Upper lobe of left lung (tissue), 6 donors: ENCODE results near the gene ACTRT3. TPM values are rescaled to one million over a fixed set of nuclear protein-coding genes. Genes with fewer than 3 reads are reported as not detected.

ENCODE experiments used
- ATAC-seq, 2 donors: fragments of 200-7000 bp; cut with Tn5 transposase; one replicate each; pipeline ENCODE4 v1.9.1; 2022; ENCODE audit warnings: mild to moderate bottlenecking in 2 of 2, moderate library complexity in 2 of 2; ENCODE audit not compliant: low FRiP score in 2 of 2
- DNase-seq, 2 donors: peaks; one replicate each; pipeline ENCODE4 v3.0.0-alpha.2; 2019 to 2020
- H3K27ac ChIP-seq, 4 donors: fragments of 200-600 bp; sonication (generic); one replicate each; pipeline ENCODE4 v1.5.1; 2016 to 2019
- H3K27me3 ChIP-seq, 4 donors: fragments of 200-600 bp; sonication (generic); one replicate each; pipeline ENCODE4 v1.5.1; 2017 to 2019
- H3K36me3 ChIP-seq, 4 donors: fragments of 200-600 bp; sonication (generic); one replicate each; pipeline ENCODE4 v1.5.1; 2016 to 2019
- H3K4me1 ChIP-seq, 4 donors: fragments of 200-600 bp; sonication (generic); one replicate each; pipeline ENCODE4 v1.5.1; 2018 to 2019
- H3K4me3 ChIP-seq, 4 donors: fragments of 200-600 bp; sonication (generic); one replicate each; pipeline ENCODE4 v1.5.1; 2017 to 2019; ENCODE audit warnings: mild to moderate bottlenecking in 2 of 4, moderate library complexity in 1 of 4
- H3K9me3 ChIP-seq, 4 donors: fragments of 200-600 bp; sonication (generic); one replicate each; pipeline ENCODE4 v1.5.1; 2018 to 2019
- CTCF ChIP-seq, 6 experiments: fragments of 450-650 bp in 4 of 6; fragments of 200-600 bp in 2 of 6; sonication (generic) in 2 of 6; IDR thresholded peaks; one replicate each; pipeline ENCODE4 v1.5.1; 2016 to 2019; ENCODE audit warnings: antibody characterized with exemption in 6 of 6
- EP300 ChIP-seq, 4 donors: sonication (generic); formaldehyde crosslinking; IDR thresholded peaks; one replicate each; pipeline ENCODE4 v1.5.1; 2017; ENCODE audit warnings: antibody characterized with exemption in 4 of 4, control low read depth in 2 of 4
- POLR2A ChIP-seq, 4 donors: fragments of 450-650 bp; IDR thresholded peaks; one replicate each; pipeline ENCODE4 v1.5.1; 2016 to 2017; ENCODE audit warnings: antibody characterized with exemption in 4 of 4, mild to moderate bottlenecking in 2 of 4
- POLR2AphosphoS5 ChIP-seq, 2 donors: sonication (generic); formaldehyde crosslinking; IDR thresholded peaks; one replicate each; pipeline ENCODE4 v1.5.1; 2017; ENCODE audit warnings: antibody characterized with exemption in 2 of 2
- WGBS, 2 donors: methylation state at CpG; one replicate each; pipeline ENCODE4 v1.1.5; 2017 to 2018; 5-methylcytosine and 5-hydroxymethylcytosine counted together
- total RNA-seq, 6 donors: library from RNA; depleted of rRNA in 4 of 6; stranded (reverse); fragments of >200 nt in 4 of 6; gene quantifications; one replicate each; pipeline versions ENCODE4 v1.1.0 to v1.2.1, GENCODE V29; 2016 to 2021
- donor health status: DM: no; HTN: no; CAD: no; lungs with moderate emphysema.
- donor health status: DM: no; HTN: yes; CAD: no; lungs with severe emphysema.

The ACTRT3 gene
- total RNA-seq, 6 donors from 2014 or later = 0.55 to 6.3 (median 1.7) TPM

- whole genome bisulfite sequencing, 2 donors = 69 to 95% methylated on average over 4 of the region's 4 CpGs
These were observed 8.5 kb upstream of the ACTRT3 start for GRCh38 chr3:169777822-169778221.

GRCh38 chr3:169774186-169774585 lies 4.8 kb upstream of the ACTRT3 start:
- 42 to 53% methylated on average over 5 of the region's 5 CpGs for WGBS, 2 donors
- Histone ChIP-seq H3K27me3 (no peaks in the 10 kb centered on the region), H3K4me3 (peak overlapping the region in 3 of 4 donors; percentile 69 to 78 (median 77)), H3K27ac (peak overlapping the region in 3 of 4 donors; percentile 98 to 100 (median 98)), H3K4me1 (peaks cover 15 to 27% (median 23%) of the 10 kb centered on the region in 4 donors), H3K36me3 (peaks cover 0 to 42% (median 16%) of the 10 kb centered on the region in 4 donors), H3K9me3 (no peaks in the 10 kb centered on the region)
- TF ChIP-seq EP300 (IDR thresholded peaks at IDR 0.05) = no peak
- no peak for TF ChIP-seq POLR2AphosphoS5 (IDR thresholded peaks at IDR 0.05)
- DNase-seq (no peak), ATAC-seq (no peak)

More at GRCh38 chr3:169777822-169778221, 8.5 kb upstream of the ACTRT3 start:
- Histone ChIP-seq H3K36me3 (peaks cover 27 to 78% (median 47%) of the 10 kb centered on the region in 4 donors), H3K9me3 (no peaks in the 10 kb centered on the region), H3K27ac (no peak overlapping the region), H3K4me1 (peaks cover 15 to 32% (median 23%) of the 10 kb centered on the region in 4 donors), H3K27me3 (no peaks in the 10 kb centered on the region), H3K4me3 (no peak overlapping the region)
- DNase-seq = no peak
- ATAC-seq = no peak
- TF ChIP-seq EP300 (IDR thresholded peaks at IDR 0.05) (no peak), POLR2AphosphoS5 (IDR thresholded peaks at IDR 0.05) (no peak), POLR2A (IDR thresholded peaks at IDR 0.05) (no peak), CTCF (IDR thresholded peaks at IDR 0.05) (no peak)

- ATAC-seq = peak; percentile 96 to 98
- WGBS, 2 donors = 1% methylated on average over 20 to 50 of the region's 61 CpGs
- TF ChIP-seq EP300 (IDR thresholded peaks at IDR 0.05) (peak in 1 of 4 donors; percentile 70), CTCF (IDR thresholded peaks at IDR 0.05) (peak in 2 of 6 experiments; percentile 6 to 18), POLR2AphosphoS5 (IDR thresholded peaks at IDR 0.05) (peak; percentile 100), POLR2A (IDR thresholded peaks at IDR 0.05) (peak; percentile 97 to 100 (median 99))
- Histone ChIP-seq H3K36me3 (peaks cover 0 to 31% (median 10%) of the 10 kb centered on the region in 4 donors), H3K27ac (peak within 1 kb of the TSS; percentile 98 to 100 (median 98)), H3K4me1 (peaks cover 15 to 27% (median 23%) of the 10 kb centered on the region in 4 donors), H3K9me3 (no peaks in the 10 kb centered on the region), H3K27me3 (no peaks in the 10 kb centered on the region), H3K4me3 (peak within 1 kb of the TSS; percentile 69 to 84 (median 78))
- DNase-seq = peak; percentile 93 to 96
These were observed 3.8 kb upstream of the ACTRT3 start, which contains the start of gene MYNN for GRCh38 chr3:169772897-169773816. Gene MYNN, plus strand, starts transcription at chr3:169773396. Its CDS starts 900 bp downstream, at chr3:169774296.

GRCh38 chr3:169772305-169772896 lies 3.0 kb upstream of the ACTRT3 start:
- Histone ChIP-seq H3K4me1 (peaks cover 15 to 27% (median 23%) of the 10 kb centered on the region in 4 donors), H3K4me3 (peak overlapping the region; percentile 69 to 84 (median 78)), H3K27me3 (no peaks in the 10 kb centered on the region), H3K9me3 (no peaks in the 10 kb centered on the region), H3K36me3 (peaks cover 0 to 25% (median 4%) of the 10 kb centered on the region in 4 donors), H3K27ac (peak overlapping the region; percentile 98 to 100 (median 98))
- no peak for TF ChIP-seq EP300 (IDR thresholded peaks at IDR 0.05)
- no peak for TF ChIP-seq POLR2AphosphoS5 (IDR thresholded peaks at IDR 0.05)
- no peak for TF ChIP-seq CTCF (IDR thresholded peaks at IDR 0.05)
- no peak for TF ChIP-seq POLR2A (IDR thresholded peaks at IDR 0.05)
- DNase-seq (peak in 1 of 2 donors; percentile 78), ATAC-seq (peak; percentile 79 to 83)
- 1% methylated on average over 15 of the region's 15 CpGs for WGBS, 2 donors
